GM10266 (cell line): ENCODE results near the gene HIVEP3.

Experiments
- DNase-seq: peaks from one replicate; pipeline ENCODE4 v3.0.0; 2012; ENCODE audit errors: extremely low spot score
- TF ChIP-seq, protein P1 (sequence below): IDR thresholded peaks from 2 replicates; pipeline ENCODE4 v1.5.1; 2012; ENCODE audit warnings: mild to moderate bottlenecking, low read depth; ENCODE audit not compliant: control insufficient read depth, insufficient read depth; ENCODE audit errors: missing control alignments

HIVEP3 gene

DNA sequence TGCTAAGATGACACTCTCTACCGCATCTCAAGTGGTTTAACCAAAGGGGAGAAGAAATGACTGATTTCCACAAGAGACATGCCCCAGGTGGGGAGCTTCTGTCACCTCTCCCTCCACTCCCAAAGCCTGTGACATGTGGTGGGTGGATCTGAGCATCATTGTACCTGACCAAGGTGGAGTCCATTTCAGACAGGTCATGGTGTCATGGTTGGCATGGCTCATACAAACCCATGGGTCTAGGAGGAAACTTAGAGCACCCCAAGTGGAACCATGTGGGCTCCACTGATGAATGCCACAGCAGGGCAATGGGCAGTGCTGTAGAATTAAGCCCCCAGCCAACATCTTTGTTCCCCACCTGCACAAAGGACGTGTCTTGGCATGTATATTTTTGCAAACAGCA, 302.7 kb downstream of the HIVEP3 start:
- no peak for DNase-seq
- TF ChIP-seq, protein P1, sequence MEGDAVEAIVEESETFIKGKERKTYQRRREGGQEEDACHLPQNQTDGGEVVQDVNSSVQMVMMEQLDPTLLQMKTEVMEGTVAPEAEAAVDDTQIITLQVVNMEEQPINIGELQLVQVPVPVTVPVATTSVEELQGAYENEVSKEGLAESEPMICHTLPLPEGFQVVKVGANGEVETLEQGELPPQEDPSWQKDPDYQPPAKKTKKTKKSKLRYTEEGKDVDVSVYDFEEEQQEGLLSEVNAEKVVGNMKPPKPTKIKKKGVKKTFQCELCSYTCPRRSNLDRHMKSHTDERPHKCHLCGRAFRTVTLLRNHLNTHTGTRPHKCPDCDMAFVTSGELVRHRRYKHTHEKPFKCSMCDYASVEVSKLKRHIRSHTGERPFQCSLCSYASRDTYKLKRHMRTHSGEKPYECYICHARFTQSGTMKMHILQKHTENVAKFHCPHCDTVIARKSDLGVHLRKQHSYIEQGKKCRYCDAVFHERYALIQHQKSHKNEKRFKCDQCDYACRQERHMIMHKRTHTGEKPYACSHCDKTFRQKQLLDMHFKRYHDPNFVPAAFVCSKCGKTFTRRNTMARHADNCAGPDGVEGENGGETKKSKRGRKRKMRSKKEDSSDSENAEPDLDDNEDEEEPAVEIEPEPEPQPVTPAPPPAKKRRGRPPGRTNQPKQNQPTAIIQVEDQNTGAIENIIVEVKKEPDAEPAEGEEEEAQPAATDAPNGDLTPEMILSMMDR = no peak

- TF ChIP-seq, protein P1 = no peak
- DNase-seq = no peak
These were observed 303.4 kb downstream of the HIVEP3 start for GRCh38 chr1:41615316-41615715.

DNA sequence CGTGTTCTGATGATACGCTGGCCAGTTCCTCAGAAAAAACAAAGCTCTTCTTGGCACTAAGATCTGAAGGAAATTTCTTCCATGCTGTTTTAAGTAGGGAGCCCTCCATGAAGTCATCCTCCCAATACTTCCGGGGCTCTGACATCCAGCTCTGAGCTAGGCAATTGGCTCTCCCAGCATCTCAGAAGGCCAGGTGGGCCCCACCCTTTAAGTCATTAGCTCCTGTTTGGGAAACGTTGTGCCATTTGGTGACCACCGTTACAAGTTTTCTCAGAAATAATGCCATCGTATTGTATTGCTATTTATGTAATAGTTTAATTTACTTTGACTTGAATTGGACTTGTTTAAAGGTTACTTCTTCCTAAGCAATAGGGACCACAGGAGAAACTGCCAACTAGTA, 303.9 kb downstream of the HIVEP3 start:
- TF ChIP-seq, protein P1 = no peak
- no peak for DNase-seq

DNA sequence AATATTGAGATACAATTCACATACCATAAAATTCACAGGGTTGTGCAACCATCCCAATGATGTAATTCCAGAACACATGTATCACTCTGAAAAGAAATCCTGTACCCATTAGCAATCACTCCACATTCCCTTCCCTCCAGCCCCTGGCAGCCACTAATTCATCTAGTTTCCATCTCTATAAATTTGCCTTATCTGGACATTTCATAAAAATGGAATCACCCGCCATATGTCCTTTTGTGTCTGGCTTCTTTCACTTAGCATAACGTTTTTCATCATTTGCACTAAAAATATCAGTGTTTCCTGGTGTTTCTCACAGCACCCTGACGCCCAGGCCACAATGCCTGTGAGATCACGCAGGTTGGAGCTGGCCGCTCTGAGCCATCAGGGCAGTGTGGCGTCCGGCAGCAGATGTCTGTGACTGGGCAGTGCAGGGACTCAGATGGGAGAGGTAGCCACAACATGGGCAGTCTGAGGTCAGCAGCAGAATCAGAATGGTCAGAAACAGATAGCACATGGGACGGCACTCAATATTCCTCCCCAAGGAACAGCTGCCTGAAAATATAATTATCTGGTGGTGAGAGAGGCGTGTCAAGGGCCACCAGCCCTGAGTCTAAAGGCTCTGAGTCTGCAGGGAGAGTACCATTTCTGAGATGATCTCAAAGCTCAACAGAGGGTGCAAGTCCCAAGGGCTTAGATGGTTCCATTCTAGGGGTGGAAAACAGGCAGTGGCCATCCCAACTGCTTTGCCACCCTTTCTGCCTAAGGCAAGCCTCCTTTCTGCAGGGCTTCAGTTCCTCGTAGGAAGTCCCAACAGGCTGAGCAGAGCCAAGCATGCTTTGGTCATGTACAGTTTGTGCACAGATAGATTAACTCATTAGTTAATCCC, 304.8 kb downstream of the HIVEP3 start:
- DNase-seq = no peak
- TF ChIP-seq, protein P1 = no peak

DNA sequence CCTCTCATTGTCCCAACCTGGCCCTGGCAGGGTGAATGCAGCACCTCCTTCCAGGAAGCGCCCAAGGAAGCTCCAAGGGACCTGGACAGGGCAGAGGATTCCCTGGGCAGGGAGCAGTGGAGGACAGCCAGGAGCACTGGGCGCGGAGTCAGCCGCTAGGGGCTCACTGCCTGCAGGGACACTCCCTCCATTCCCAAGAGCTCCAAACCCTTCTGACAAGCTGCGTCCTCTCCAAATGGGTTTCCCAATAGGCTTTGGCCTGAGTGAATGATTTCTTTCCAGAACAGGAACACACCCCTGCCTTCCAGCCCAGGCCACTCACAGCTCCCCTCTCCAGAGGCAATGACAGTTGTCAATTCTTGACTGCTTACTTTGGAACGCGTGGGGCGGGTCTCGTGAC, 305.8 kb downstream of the HIVEP3 start:
- TF ChIP-seq, protein P1 = no peak
- no peak for DNase-seq

DNA sequence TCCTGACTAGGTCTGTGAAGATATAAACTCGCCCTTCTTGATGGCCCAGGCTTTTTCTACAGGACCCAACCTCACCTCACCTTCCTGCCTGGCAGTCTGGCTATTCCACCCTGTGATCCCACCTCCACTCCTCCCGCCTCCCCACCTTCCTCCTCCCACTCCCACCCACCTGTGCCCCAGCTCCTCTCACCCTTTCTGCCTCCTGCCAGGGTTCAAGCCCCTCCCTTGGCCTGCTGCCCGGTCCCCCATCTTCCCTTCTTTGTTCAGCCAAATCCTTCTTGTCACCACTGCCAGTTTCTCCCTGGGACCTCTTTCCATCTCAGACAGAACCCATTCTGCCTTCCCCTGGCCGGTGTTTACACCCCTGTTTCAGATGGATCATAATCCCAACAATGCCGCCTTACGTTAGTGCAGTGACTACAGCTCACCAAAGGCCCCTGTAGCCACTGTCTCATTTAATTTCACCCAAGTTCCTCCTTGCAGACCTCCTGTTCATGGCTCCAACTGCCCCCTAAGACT, 306.7 kb downstream of the HIVEP3 start:
- TF ChIP-seq, protein P1 = no peak
- DNase-seq = no peak
